ENCODE measurements around the gene WT1.
A peak's percentile ranks its signal among the peaks of the same experiment; 100 is the strongest.

WT1 gene

GRCh38 chr11:32421992-32422391 lies 13.3 kb downstream of the WT1 start:
- DNase-seq (ENCODE audit: low spot score) = no peak

- peak; percentile 20 for DNase-seq (ENCODE audit: low spot score)
These were observed 14.1 kb downstream of the WT1 start for GRCh38 chr11:32420937-32421901.

- DNase-seq (ENCODE audit: low spot score) = no peak
These were observed 15.2 kb downstream of the WT1 start for GRCh38 chr11:32420139-32420538.

GRCh38 chr11:32418836-32419235 lies 16.5 kb downstream of the WT1 start:
- DNase-seq (ENCODE audit: low spot score) = no peak

- DNase-seq (ENCODE audit: low spot score) = no peak
These were observed 17.5 kb downstream of the WT1 start for GRCh38 chr11:32417806-32418205.

- DNase-seq (ENCODE audit: low spot score) = no peak
These were observed 19.0 kb downstream of the WT1 start for GRCh38 chr11:32416301-32416700.

GRCh38 chr11:32414925-32415324 lies 20.4 kb downstream of the WT1 start:
- no peak for DNase-seq (ENCODE audit: low spot score)

GRCh38 chr11:32411942-32412615 lies 23.3 kb downstream of the WT1 start:
- no peak for DNase-seq (ENCODE audit: low spot score)

GRCh38 chr11:32405592-32405991 lies 29.7 kb downstream of the WT1 start:
- DNase-seq (ENCODE audit: low spot score) = no peak

- DNase-seq (ENCODE audit: low spot score) = no peak
These were observed 32.5 kb downstream of the WT1 start for GRCh38 chr11:32402836-32403235.

- DNase-seq (ENCODE audit: low spot score) = no peak
These were observed 34.5 kb downstream of the WT1 start for GRCh38 chr11:32400670-32401369.

GRCh38 chr11:32400196-32400595 lies 35.1 kb downstream of the WT1 start:
- no peak for DNase-seq (ENCODE audit: low spot score)

- no peak for DNase-seq (ENCODE audit: low spot score)
These were observed 38.3 kb downstream of the WT1 start for GRCh38 chr11:32396991-32397390.

- DNase-seq (ENCODE audit: low spot score) = no peak
These were observed 39.0 kb downstream of the WT1 start for GRCh38 chr11:32396331-32396730.

GRCh38 chr11:32395127-32395526 lies 40.2 kb downstream of the WT1 start:
- no peak for DNase-seq (ENCODE audit: low spot score)

GRCh38 chr11:32392840-32393239 lies 42.5 kb downstream of the WT1 start:
- no peak for DNase-seq (ENCODE audit: low spot score)

GRCh38 chr11:32391956-32392553 lies 43.3 kb downstream of the WT1 start:
- DNase-seq (ENCODE audit: low spot score) = no peak

GRCh38 chr11:32391479-32391878 lies 43.9 kb downstream of the WT1 start:
- DNase-seq (ENCODE audit: low spot score) = no peak

GRCh38 chr11:32390712-32391111 lies 44.6 kb downstream of the WT1 start:
- no peak for DNase-seq (ENCODE audit: low spot score)

GRCh38 chr11:32388871-32389770 lies 46.2 kb downstream of the WT1 start:
- DNase-seq (ENCODE audit: low spot score) = no peak

- no peak for DNase-seq (ENCODE audit: low spot score)
These were observed 47.0 kb downstream of the WT1 start for GRCh38 chr11:32388365-32388764.
